SK-N-SH (cell line): ENCODE measurements around the gene FAXDC2. TPM values are rescaled to one million over a fixed set of nuclear protein-coding genes. Genes with fewer than 3 reads are reported as not detected.

Source experiments
- CTCF ChIA-PET: fragments of 300-600, 350-600 bp; formaldehyde crosslinking; extraction: SDS; loops from one replicate; lab custom pipeline; 2021; lab: Yijun Ruan, JAX
- POLR2A ChIA-PET: fragments of 350-600 bp; sonication (Branson Sonifier 250); formaldehyde crosslinking; extraction: SDS; loops from one replicate; lab custom pipeline; 2020; ENCODE audit warnings: antibody characterized with exemption, inconsistent platforms; lab: Yijun Ruan, JAX
- DNase-seq: peaks from one replicate; pipeline ENCODE4 v3.0.0; 2012
- H2AFZ ChIP-seq: fragments of 200-600 bp; sonication (generic); 2 replicates; pipeline ENCODE4 v1.8.1; 2016; ENCODE audit warnings: antibody characterized with exemption, mild to moderate bottlenecking, low read depth
- H3F3A ChIP-seq: fragments of 200-600 bp; sonication (generic); replicated peaks from 2 replicates; pipeline ENCODE3; 2016; ENCODE audit warnings: antibody characterized with exemption, mild to moderate bottlenecking; ENCODE audit not compliant: insufficient read depth
- H3K27ac ChIP-seq, 2 experiments: fragments of 200-500 bp in 1 of 2; fragments of 200-600 bp in 1 of 2; sonication (Bioruptor generic) in 1 of 2; sonication (generic), shearing (Covaris generic) in 1 of 2; 2 replicates each; pipeline versions ENCODE4 v1.5.1 to v1.6.1; 2014 to 2016; ENCODE audit warnings: low read depth in 2 of 2, inconsistent platforms in 1 of 2, low read length in 1 of 2, mild to moderate bottlenecking in 1 of 2, mixed read lengths in 1 of 2
- H3K27me3 ChIP-seq: fragments of 200-600 bp; sonication (generic), shearing (Covaris generic); 2 replicates; pipeline ENCODE4 v1.6.1; 2016; ENCODE audit warnings: mixed run types; ENCODE audit not compliant: insufficient read depth
- H3K36me3 ChIP-seq, 2 experiments: fragments of 200-500 bp in 1 of 2; fragments of 200-600 bp in 1 of 2; sonication (Bioruptor generic) in 1 of 2; sonication (generic) in 1 of 2; replicated peaks in 1 of 2; 2 replicates each; pipeline versions ENCODE3 to v1.5.1; 2014 to 2016; ENCODE audit warnings: low read length in 1 of 2, mild to moderate bottlenecking in 1 of 2; ENCODE audit not compliant: insufficient read depth in 2 of 2, control insufficient read depth in 1 of 2
- H3K4me1 ChIP-seq, 2 experiments: fragments of 200-500 bp in 1 of 2; fragments of 200-600 bp in 1 of 2; sonication (Bioruptor generic) in 1 of 2; sonication (generic), shearing (Covaris generic) in 1 of 2; 2 replicates each; pipeline versions ENCODE4 v1.5.1 to v1.6.1; 2014 to 2016; ENCODE audit warnings: low read depth in 1 of 2, low read length in 1 of 2, mixed run types in 1 of 2; ENCODE audit not compliant: insufficient read depth in 2 of 2, control insufficient read depth in 1 of 2
- H3K4me2 ChIP-seq: fragments of 200-600 bp; sonication (generic), shearing (Covaris generic); 2 replicates; pipeline ENCODE4 v1.6.1; 2017; ENCODE audit warnings: mixed run types
- H3K4me3 ChIP-seq, 2 experiments: fragments of 200-500 bp in 1 of 2; fragments of 200-600 bp in 1 of 2; sonication (Bioruptor generic) in 1 of 2; sonication (generic), shearing (Covaris generic) in 1 of 2; 2 replicates each; pipeline versions ENCODE4 v1.5.1 to v1.8.1; 2014 to 2016; ENCODE audit warnings: low read depth in 2 of 2, inconsistent platforms in 1 of 2, low read length in 1 of 2, mild to moderate bottlenecking in 1 of 2, mixed read lengths in 1 of 2, moderate library complexity in 1 of 2
- H3K79me2 ChIP-seq: fragments of 200-600 bp; sonication (generic); 2 replicates; pipeline ENCODE4 v1.8.1; 2017; ENCODE audit warnings: mild to moderate bottlenecking; ENCODE audit not compliant: insufficient read depth
- H3K9ac ChIP-seq: fragments of 200-600 bp; sonication (generic); 2 replicates; pipeline ENCODE4 v1.6.1; 2017; ENCODE audit warnings: mixed run types
- H3K9me2 ChIP-seq: fragments of 200-600 bp; sonication (generic); 2 replicates; pipeline ENCODE4 v1.6.1; 2017; ENCODE audit warnings: mixed run types
- H3K9me3 ChIP-seq: fragments of 200-600 bp; sonication (generic); 2 replicates; pipeline ENCODE4 v1.6.1; 2017; ENCODE audit warnings: mixed run types, mild to moderate bottlenecking, moderate library complexity
- H4K20me1 ChIP-seq: fragments of 200-600 bp; sonication (generic); 2 replicates; pipeline ENCODE4 v1.6.1; 2017; ENCODE audit warnings: mild to moderate bottlenecking, mixed run types; ENCODE audit not compliant: insufficient read depth
- ELF1 ChIP-seq: IDR thresholded peaks from 2 replicates; pipeline ENCODE4 v1.4.0; 2012
- EP300 ChIP-seq, 2 experiments: IDR thresholded peaks; 2 replicates each; pipeline versions ENCODE4 v1.4.0 to v1.6.1; 2012; ENCODE audit warnings: borderline replicate concordance in 1 of 2, low read depth in 1 of 2, low read length in 1 of 2
- FOSL2 ChIP-seq: IDR thresholded peaks from 2 replicates; pipeline ENCODE4 v1.4.0; 2012; ENCODE audit warnings: low read depth, mild to moderate bottlenecking, moderate library complexity, borderline replicate concordance
- FOXJ3 ChIP-seq: sonication (generic); formaldehyde crosslinking; IDR thresholded peaks from 2 replicates; pipeline ENCODE4 v1.5.1; 2020; ENCODE audit warnings: mild to moderate bottlenecking, missing genetic modification reagents
- FOXM1 ChIP-seq: IDR thresholded peaks from 2 replicates; pipeline ENCODE4 v1.4.0; 2012; ENCODE audit warnings: low read depth, mild to moderate bottlenecking
- GABPA ChIP-seq: IDR thresholded peaks from 2 replicates; pipeline ENCODE4 v1.4.0; 2012; ENCODE audit warnings: low read depth, mild to moderate bottlenecking
- JUND ChIP-seq: IDR thresholded peaks from 2 replicates; pipeline ENCODE4 v1.4.0; 2012
- NFIC ChIP-seq: IDR thresholded peaks from 2 replicates; pipeline ENCODE4 v1.4.0; 2012; ENCODE audit warnings: borderline replicate concordance
- NRF1 ChIP-seq: IDR thresholded peaks from 2 replicates; pipeline ENCODE4 v1.6.1; 2012; ENCODE audit warnings: low read depth, mild to moderate bottlenecking, low read length
- RAD21 ChIP-seq: IDR thresholded peaks from 2 replicates; pipeline ENCODE4 v1.6.1; 2012; ENCODE audit warnings: mild to moderate bottlenecking, low read length
- RCOR1 ChIP-seq: fragments of 150-350 bp; IDR thresholded peaks from 2 replicates; pipeline ENCODE4 v1.6.1; 2017; ENCODE audit warnings: antibody characterized with exemption, low read length
- RFX5 ChIP-seq: IDR thresholded peaks from 2 replicates; pipeline ENCODE4 v1.6.1; 2012; ENCODE audit warnings: mild to moderate bottlenecking, improper control_type of control experiment, low read length
- RXRA ChIP-seq: IDR thresholded peaks from 2 replicates; pipeline ENCODE4 v1.4.0; 2012; ENCODE audit warnings: low read depth, mild to moderate bottlenecking, borderline replicate concordance
- SMC3 ChIP-seq: IDR thresholded peaks from 2 replicates; pipeline ENCODE4 v1.6.1; 2012; ENCODE audit warnings: low read depth, low read length, improper control_type of control experiment
- TAF1 ChIP-seq: IDR thresholded peaks from 2 replicates; pipeline ENCODE4 v1.6.1; 2012; ENCODE audit warnings: low read depth, mild to moderate bottlenecking, low read length, moderate library complexity, borderline replicate concordance
- WGBS: methylation state at CpG from one replicate; pipeline ENCODE4 v1.1.6; 2017; ENCODE audit warnings: low lambda C conversion rate; 5-methylcytosine and 5-hydroxymethylcytosine counted together
- polyA plus RNA-seq, 3 experiments: library from polyadenylated mRNA; depleted of rRNA; stranded (reverse); fragments of >200 nt; gene quantifications; 2 replicates each; pipeline ENCODE4 v1.2.3, GENCODE V29; 2012
- TF ChIP-seq, protein P1 (sequence below): fragments of 150-350 bp; IDR thresholded peaks from 2 replicates; pipeline ENCODE4 v1.6.1; 2016; ENCODE audit warnings: mild to moderate bottlenecking, low read depth, low read length
- TF ChIP-seq, protein P2 (sequence below): fragments of 200-600 bp; sonication (generic); IDR thresholded peaks from 2 replicates; pipeline ENCODE4 v1.6.1; 2017; ENCODE audit warnings: antibody characterized with exemption, mild to moderate bottlenecking, moderate library complexity
- TF ChIP-seq, protein P3 (sequence below): IDR thresholded peaks from 2 replicates; pipeline ENCODE4 v1.4.0; 2012; ENCODE audit warnings: low read depth, borderline replicate concordance
- TF ChIP-seq, protein P4 (sequence below): IDR thresholded peaks from 2 replicates; pipeline ENCODE4 v1.6.1; 2012; ENCODE audit warnings: mild to moderate bottlenecking, low read depth, low read length, moderate library complexity

The FAXDC2 gene
- polyA plus RNA-seq, 1 of the 3 experiments (the other 2 are of a cell fraction): 6.0 TPM

DNA sequence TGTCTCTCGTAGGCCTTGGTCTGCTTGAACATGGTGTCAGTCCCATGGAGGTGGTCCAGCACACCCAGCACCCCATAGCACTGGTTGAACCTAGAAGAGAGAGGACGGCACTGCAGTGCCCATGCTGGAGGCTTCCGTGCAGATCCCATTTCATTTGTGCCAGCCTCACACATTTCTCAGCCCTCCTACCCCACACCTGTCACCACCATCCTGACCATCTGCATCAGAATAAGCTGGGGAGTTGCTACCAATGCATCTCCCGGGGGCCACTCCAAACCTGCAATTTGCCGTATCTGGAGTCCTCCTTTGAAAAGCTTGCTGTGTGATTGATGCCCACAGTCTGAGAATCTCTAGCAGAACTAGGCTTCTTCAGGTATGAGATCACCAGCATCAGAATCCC, 30.0 kb downstream of the FAXDC2 start (continued):
- TF ChIP-seq EP300 (IDR thresholded peaks at IDR 0.05; ENCODE audit: borderline replicate concordance in 1 of 2, low read depth in 1 of 2, low read length in 1 of 2): no peak

GRCh38 chr5:154819546-154819945, 30.9 kb downstream of the FAXDC2 start:
- H3K4me1 ChIP-seq: no peaks in the 10 kb centered on the region; a peak in 1 of 4 replicates
- CTCF ChIA-PET: interaction anchor here (0.7 to 1.8 kb wide), 3 partner anchors 10 to 170 kb away, joined by 3 to 11 read pairs (median 6); no protein-coding TSS in a partner anchor
- H2AFZ ChIP-seq: no peak overlapping the region
- no peak overlapping the region for H3K4me2 ChIP-seq
- no peaks in the 10 kb centered on the region for H4K20me1 ChIP-seq
- no peak overlapping the region for H3K4me3 ChIP-seq
- H3K27ac ChIP-seq: no peak overlapping the region
- POLR2A ChIA-PET: interaction anchor here (0.6 kb wide), 1 partner anchor 19 kb away, joined by 4 read pairs; no protein-coding TSS in a partner anchor
- H3K79me2 ChIP-seq: peaks cover 4% of the 10 kb centered on the region; the same call in 1 of the 2 replicates
- DNase-seq: no peak
- no peaks in the 10 kb centered on the region for H3K9me3 ChIP-seq
- H3K9me2 ChIP-seq: no peaks in the 10 kb centered on the region
- no peak for TF ChIP-seq RAD21
- TF ChIP-seq TAF1: no peak
- no peak for TF ChIP-seq GABPA
- no peaks in the 10 kb centered on the region for H3K27me3 ChIP-seq
- H3K9ac ChIP-seq: no peak overlapping the region
- WGBS: 86% methylated on average over 6 of the region's 7 CpGs
- peaks cover 16 to 66% of the 10 kb centered on the region in 2 experiments for H3K36me3 ChIP-seq
- H3F3A ChIP-seq: no peaks in the 10 kb centered on the region

GRCh38 chr5:154818471-154819116, 31.8 kb downstream of the FAXDC2 start:
- ChIA-PET CTCF (interaction anchor here (1.3 to 1.8 kb wide), 2 partner anchors 11 to 169 kb away, joined by 6 to 11 read pairs; no protein-coding TSS in a partner anchor), POLR2A (no interaction called here)
- H4K20me1 ChIP-seq: no peaks in the 10 kb centered on the region
- H3K79me2 ChIP-seq: peaks cover 4% of the 10 kb centered on the region; the same call in 1 of the 2 replicates
- WGBS: 94% methylated on average over 2 of the region's 2 CpGs
- H3F3A ChIP-seq: no peaks in the 10 kb centered on the region
- DNase-seq: no peak
- TF ChIP-seq, protein P1, sequence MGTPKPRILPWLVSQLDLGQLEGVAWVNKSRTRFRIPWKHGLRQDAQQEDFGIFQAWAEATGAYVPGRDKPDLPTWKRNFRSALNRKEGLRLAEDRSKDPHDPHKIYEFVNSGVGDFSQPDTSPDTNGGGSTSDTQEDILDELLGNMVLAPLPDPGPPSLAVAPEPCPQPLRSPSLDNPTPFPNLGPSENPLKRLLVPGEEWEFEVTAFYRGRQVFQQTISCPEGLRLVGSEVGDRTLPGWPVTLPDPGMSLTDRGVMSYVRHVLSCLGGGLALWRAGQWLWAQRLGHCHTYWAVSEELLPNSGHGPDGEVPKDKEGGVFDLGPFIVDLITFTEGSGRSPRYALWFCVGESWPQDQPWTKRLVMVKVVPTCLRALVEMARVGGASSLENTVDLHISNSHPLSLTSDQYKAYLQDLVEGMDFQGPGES: no peak
- TF ChIP-seq, protein P2, sequence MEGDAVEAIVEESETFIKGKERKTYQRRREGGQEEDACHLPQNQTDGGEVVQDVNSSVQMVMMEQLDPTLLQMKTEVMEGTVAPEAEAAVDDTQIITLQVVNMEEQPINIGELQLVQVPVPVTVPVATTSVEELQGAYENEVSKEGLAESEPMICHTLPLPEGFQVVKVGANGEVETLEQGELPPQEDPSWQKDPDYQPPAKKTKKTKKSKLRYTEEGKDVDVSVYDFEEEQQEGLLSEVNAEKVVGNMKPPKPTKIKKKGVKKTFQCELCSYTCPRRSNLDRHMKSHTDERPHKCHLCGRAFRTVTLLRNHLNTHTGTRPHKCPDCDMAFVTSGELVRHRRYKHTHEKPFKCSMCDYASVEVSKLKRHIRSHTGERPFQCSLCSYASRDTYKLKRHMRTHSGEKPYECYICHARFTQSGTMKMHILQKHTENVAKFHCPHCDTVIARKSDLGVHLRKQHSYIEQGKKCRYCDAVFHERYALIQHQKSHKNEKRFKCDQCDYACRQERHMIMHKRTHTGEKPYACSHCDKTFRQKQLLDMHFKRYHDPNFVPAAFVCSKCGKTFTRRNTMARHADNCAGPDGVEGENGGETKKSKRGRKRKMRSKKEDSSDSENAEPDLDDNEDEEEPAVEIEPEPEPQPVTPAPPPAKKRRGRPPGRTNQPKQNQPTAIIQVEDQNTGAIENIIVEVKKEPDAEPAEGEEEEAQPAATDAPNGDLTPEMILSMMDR: no peak
- no peak for TF ChIP-seq FOXM1
- TF ChIP-seq JUND: no peak
- TF ChIP-seq, protein P3, sequence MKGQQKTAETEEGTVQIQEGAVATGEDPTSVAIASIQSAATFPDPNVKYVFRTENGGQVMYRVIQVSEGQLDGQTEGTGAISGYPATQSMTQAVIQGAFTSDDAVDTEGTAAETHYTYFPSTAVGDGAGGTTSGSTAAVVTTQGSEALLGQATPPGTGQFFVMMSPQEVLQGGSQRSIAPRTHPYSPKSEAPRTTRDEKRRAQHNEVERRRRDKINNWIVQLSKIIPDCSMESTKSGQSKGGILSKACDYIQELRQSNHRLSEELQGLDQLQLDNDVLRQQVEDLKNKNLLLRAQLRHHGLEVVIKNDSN: no peak
- no peak for TF ChIP-seq RXRA
- TF ChIP-seq FOSL2: no peak
- no peak for TF ChIP-seq FOXJ3 (CRISPR knock-in tag)
- TF ChIP-seq NFIC: no peak
- no peak for TF ChIP-seq NRF1
- no peak for TF ChIP-seq ELF1
- TF ChIP-seq, protein P4, sequence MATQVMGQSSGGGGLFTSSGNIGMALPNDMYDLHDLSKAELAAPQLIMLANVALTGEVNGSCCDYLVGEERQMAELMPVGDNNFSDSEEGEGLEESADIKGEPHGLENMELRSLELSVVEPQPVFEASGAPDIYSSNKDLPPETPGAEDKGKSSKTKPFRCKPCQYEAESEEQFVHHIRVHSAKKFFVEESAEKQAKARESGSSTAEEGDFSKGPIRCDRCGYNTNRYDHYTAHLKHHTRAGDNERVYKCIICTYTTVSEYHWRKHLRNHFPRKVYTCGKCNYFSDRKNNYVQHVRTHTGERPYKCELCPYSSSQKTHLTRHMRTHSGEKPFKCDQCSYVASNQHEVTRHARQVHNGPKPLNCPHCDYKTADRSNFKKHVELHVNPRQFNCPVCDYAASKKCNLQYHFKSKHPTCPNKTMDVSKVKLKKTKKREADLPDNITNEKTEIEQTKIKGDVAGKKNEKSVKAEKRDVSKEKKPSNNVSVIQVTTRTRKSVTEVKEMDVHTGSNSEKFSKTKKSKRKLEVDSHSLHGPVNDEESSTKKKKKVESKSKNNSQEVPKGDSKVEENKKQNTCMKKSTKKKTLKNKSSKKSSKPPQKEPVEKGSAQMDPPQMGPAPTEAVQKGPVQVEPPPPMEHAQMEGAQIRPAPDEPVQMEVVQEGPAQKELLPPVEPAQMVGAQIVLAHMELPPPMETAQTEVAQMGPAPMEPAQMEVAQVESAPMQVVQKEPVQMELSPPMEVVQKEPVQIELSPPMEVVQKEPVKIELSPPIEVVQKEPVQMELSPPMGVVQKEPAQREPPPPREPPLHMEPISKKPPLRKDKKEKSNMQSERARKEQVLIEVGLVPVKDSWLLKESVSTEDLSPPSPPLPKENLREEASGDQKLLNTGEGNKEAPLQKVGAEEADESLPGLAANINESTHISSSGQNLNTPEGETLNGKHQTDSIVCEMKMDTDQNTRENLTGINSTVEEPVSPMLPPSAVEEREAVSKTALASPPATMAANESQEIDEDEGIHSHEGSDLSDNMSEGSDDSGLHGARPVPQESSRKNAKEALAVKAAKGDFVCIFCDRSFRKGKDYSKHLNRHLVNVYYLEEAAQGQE: no peak
- TF ChIP-seq SMC3: no peak
- TF ChIP-seq RCOR1: no peak
- no peak for TF ChIP-seq RFX5
- H3K4me2 ChIP-seq: no peak overlapping the region
- no peak overlapping the region for H2AFZ ChIP-seq
- no peaks in the 10 kb centered on the region; a peak in 1 of 4 replicates for H3K4me1 ChIP-seq
- no peaks in the 10 kb centered on the region for H3K9me2 ChIP-seq
- no peaks in the 10 kb centered on the region for H3K9me3 ChIP-seq
- H3K36me3 ChIP-seq: peaks cover 21 to 71% of the 10 kb centered on the region in 2 experiments
- no peak overlapping the region for H3K27ac ChIP-seq
- no peak overlapping the region for H3K9ac ChIP-seq
- H3K27me3 ChIP-seq: no peaks in the 10 kb centered on the region
- H3K4me3 ChIP-seq: no peak overlapping the region
